HG03565 (cell line): ENCODE measurements around the gene ARHGAP6.
"Not testable (repeated sequence)": the region's sequence is repeated elsewhere in the genome, so short reads cannot be mapped to it uniquely, and the experiment has no call there.

Experiments used
- ATAC-seq: cut with Tn5 transposase; IDR thresholded peaks from one replicate; pipeline ENCODE4 v1.9.1; 2021; ENCODE audit warnings: mild to moderate bottlenecking, moderate library complexity; ENCODE audit not compliant: unreplicated experiment

Gene ARHGAP6

DNA sequence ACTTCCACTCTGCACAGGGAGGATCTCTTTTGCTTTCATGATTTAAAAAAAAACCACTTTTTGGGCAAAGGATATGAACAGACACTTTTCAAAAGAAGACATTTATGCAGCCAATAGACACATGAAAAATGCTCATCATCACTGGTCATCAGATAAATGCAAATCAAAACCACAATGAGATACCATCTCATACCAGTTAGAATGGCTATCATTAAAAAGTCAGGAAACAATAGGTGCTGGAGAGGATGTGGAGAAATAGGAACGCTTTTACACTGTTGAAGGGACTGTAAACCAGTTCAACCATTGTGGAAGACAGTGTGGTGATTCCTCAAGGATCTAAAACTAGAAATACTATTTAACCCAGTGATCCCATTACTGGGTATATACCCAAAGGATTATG lies 87.4 kb downstream of the ARHGAP6 start:
- ATAC-seq = not testable (repeated sequence)

DNA sequence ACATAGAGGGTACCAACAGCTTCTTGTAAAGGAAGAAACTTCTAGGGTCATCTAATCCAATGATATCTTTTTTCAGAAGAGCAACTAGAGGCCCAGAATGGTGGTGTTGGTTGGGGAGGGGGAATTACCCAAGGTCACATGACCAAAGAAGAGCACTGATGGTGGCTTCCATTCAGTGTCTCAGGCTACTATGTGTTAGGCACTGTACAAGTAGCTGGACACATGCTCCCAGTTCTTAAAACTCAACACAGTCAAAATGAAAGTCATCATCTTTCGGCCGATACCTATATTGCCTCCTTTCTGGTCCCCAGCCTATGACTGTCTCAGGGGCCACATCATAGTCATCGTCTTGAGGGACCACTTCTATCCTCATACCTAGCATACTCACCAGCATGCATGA lies 88.1 kb downstream of the ARHGAP6 start:
- no peak for ATAC-seq

DNA sequence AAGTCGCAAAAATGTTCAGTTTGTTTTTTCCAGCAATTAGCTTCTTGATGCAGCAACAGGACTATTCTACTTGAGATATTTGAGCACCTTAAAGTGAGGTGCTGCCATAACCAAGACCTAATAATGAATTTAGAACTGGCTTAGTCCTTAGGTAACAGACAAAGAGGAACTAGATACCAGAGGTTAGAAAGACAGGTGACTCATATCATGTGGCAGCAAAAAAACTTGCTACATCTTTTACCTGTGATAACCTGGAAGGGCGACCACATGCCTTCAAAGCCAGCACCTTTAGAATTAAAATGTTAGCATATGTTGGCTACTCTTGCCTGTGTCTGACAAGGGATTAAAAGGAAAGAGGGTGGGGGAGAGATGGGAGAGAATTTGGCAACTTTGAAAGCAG lies 90.4 kb downstream of the ARHGAP6 start:
- ATAC-seq = no peak

DNA sequence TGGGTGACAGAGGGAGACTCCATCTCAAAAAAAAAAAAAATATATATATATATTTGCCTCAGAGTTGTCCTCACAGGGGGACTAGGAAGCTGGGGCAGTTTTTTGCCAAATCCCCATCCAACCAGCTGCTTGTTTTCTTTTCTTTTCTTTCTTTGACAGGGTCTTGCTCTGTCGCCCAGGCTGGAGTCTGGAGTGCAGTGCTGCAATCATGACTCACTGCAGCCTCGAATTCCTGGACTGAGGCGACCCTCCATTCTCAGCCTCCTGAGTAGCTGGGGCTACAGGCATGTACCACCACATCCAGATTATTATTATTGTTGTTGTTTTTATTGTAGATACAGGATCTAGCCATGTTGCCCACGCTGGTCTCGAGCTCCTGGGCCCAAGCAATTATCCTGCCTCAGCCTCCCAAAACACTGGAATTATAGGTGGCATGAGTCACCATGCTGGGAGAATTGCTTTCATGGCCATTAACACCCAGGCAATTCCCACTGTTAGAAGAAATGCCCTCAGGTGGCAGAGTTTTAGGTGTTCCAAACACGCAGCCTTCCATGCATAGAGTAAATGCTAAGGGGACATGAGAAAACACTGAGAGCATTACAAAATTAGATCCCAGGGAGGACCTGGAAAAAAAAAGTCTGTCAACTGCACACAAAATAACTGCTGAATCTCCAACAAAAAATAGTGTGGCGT lies 98.0 kb downstream of the ARHGAP6 start:
- ATAC-seq = no peak

DNA sequence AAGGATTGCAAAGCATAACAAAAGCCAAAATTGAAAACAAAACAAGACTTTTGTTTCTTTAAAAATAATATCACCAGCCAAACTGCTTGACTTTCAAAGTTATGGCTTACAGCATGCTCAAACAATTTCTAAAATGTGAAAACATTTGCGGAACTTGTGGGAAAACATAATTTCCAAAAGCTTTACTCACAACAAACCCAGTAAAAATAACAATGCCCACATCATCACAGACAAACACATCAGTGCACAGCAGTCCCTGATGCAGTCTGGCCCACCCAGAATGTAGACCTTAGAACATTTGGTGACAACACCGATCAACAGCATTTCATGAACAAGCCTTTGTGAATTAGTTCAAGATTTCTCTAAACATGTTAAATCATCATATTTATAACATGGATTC lies 98.9 kb downstream of the ARHGAP6 start:
- ATAC-seq = no peak

DNA sequence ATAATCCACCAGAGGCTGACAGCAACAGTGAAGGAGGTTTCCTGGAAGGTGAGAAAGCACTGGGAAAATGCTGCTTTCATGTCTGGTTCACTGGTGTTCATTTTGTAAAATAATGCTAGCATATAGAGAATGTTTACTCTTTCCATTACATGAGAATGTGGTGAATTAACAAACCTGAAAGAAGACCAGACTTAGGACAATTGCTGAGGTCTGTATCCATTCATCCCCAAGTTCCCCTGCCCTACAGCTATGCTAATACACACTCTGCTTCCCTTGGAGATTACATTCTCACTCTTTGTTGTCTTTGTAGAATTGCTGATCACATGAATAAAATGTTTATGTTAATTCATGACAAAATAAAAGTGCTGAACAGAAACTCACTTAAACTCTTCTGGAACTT lies 99.5 kb downstream of the ARHGAP6 start:
- no peak for ATAC-seq

- ATAC-seq = no peak
Measured at GRCh38 chrX:11564546-11564945, 101.2 kb downstream of the ARHGAP6 start.

- no peak for ATAC-seq
Measured at GRCh38 chrX:11562570-11562969, 103.2 kb downstream of the ARHGAP6 start.

- ATAC-seq = no peak
Measured at GRCh38 chrX:11558972-11559371, 106.7 kb downstream of the ARHGAP6 start.

GRCh38 chrX:11557120-11557519 lies 108.6 kb downstream of the ARHGAP6 start:
- ATAC-seq = no peak

DNA sequence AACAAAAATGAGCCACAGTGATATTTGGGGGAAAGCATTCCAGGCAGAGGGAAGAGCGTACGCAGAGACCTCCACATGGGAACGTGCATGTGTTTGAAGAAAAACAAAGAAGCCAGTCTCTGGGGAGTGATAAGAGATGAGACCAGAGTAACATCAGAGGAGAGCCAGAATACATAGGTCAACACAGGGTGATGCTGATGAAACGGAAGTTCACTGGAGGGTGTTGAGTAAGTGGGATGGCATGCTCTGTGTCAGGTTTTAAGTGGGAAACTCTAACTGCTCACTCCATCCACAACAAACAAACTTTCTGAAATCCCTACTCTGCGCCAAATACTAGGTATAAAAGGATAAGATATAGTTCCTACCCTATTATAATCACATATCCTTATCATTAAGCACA lies 110.0 kb downstream of the ARHGAP6 start:
- ATAC-seq = no peak

DNA sequence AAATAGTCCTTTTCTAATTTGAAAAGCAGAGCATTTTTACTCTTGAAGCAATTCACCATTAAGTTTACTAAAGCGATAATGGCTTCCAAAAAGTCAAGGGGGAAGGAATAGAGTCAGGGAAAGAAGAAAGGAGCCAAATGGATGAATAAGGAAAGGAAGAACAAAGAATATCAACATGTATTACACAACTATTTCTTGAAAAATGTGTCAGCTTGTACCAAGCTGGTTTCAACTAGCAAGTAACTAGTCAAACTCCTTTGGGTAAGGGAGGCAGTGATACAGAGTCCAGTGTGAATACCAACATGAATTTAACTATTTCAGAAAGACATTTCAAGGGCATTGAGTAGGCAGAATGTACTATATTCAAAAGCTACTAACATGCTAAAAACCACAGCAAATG lies 112.1 kb downstream of the ARHGAP6 start:
- no peak for ATAC-seq

GRCh38 chrX:11551151-11551550 lies 114.6 kb downstream of the ARHGAP6 start:
- ATAC-seq = no peak

GRCh38 chrX:11546917-11547316 lies 118.8 kb downstream of the ARHGAP6 start:
- ATAC-seq = no peak

DNA sequence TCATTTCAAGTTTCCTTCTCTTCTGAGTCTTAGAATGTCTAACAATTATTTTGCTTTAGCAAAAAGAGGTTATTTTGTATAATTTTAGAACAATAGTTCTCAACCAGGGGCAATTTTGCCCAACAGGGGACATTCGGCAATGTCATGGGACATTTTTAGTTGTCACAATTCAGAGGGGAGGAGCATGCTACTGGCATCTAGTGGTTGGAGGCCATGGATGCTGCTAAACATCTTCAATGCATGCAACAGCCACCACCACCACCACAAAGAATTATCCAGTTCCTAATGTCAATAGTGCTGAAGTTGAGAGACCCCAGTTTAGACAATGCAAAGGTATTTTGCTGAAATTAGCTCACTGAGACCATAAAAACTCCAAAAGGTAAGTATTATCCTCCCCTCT lies 122.5 kb downstream of the ARHGAP6 start:
- ATAC-seq = no peak

- ATAC-seq = no peak
Measured at GRCh38 chrX:11541510-11541909, 124.2 kb downstream of the ARHGAP6 start.

DNA sequence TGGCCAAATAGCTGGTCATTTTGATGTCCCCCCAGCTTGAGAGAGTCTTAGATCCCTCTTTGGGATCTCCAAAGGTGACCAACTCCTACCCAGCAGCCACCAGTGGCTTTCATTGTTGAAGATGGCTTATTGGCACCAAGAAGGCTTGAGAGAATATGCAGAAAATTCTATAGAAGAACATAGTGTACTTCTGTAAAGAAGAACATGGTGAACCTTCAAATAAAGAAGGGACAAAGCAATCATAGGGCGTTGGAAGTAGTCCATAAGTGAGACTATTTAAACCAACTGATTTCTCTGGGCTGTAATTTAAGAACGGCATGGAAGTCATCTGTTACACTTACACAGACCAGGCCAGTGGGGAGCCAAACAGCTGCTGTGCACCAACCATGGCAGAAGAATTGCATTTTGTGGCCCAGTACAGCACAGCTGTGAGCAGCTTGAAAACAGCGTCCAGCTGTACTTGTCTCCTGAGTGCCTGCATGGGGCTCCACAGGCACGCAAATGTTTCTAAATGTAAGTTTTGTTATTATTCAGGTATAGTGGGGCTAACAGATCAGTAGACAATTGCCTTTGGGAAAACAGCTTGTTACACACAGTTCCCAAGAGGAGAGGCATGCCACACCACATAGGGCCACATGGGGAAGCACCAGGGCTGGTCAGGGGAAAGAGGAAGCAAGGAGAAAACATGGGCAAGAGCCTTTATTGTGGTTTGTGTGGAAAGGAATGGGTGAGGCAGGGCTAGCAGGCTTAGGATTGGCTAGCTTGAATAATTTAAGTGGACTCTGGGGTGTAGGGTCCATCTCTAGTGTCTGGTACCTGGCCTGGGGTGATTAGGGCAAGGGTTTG lies 125.0 kb downstream of the ARHGAP6 start:
- peak; percentile 83 for ATAC-seq

DNA sequence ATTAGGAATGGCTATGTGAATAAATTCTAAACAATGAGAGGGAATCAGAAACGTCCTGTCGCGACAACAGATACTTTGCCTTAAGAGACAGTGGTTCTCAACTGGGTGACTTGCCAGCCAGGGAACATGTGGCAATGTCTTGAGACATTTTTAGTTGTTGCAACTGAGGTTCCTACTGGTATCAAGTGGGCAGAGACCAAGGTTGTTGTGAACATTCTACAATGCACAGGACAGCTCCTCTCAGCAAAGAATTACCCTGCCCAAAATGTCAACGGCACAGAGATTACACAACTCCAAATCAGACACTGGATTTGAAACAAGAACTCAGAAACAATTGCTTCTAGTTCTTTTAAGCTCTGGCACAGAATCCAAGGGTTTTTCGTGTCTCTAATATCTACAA lies 128.6 kb downstream of the ARHGAP6 start:
- ATAC-seq = no peak

DNA sequence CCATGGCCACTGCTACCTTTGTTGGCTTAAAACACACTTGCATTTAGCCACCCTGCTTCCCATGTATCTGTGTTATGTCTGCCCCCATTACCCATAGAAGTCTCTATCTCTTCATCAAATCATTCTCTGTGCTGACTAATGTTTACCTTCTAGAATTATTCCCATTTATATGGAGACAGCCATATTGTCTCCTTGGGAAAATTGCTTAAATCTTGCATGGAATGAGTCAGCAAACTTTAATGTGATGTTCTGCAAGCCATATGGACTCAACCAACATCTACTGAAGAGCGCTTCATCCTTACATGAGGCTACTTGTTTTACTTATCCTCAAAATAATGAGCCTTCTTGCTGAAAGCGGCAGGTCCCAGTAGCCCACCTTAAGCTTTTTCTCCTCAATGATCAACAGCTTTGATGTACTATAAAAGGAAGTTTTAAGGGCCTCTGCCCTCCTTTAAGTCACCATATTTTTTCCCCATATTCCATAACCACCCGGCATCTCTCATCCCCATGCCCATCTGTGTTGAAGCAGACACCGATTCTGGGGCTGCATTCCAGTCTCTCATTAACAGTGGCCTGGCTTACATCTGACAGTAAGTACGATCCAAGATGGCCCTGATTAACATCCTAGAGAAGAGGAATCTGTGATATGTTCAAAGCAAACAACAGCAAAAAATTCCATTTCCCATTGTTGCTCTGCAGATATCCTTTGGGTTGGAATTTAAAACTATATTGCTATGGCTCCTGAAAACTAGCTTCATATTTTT lies 130.4 kb downstream of the ARHGAP6 start:
- ATAC-seq = no peak

- ATAC-seq = peak; percentile 91
Measured at GRCh38 chrX:11533199-11533651, 132.5 kb downstream of the ARHGAP6 start.

DNA sequence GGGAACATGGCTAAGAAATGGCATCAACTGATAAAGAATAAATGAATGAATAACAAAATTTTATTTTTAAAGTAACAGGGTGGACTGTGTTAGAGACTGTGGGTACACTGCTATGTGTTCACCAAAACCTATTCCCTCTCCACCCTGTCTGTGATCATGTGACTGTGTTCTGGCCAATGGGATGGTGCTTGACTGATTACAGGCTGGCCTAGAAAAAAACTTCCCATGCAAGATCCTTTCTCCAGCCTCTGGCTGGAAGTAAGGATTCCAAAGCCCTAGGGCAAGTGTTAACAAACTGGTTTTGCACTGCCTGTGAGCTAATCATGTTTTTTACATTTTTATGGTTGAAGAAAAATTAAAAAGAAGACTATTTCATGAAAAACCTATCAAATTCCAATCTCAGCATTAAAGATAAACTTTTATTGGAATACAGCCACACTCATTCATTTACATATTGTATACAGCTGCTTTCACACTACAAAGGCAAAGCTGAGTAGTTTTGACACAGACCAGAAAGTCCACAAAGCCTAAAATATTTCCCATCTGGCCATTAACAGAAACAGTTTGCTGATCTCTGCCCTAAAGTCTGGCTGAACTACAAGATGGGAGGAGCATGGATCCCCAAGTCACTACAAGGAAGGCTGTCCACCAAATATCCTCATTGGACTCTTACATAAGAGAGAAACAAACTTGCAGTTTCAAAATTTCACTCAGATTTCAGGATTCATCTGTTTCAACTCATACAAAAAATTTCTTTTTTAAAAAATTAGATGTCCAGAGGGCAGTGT lies 133.2 kb downstream of the ARHGAP6 start:
- no peak for ATAC-seq
